ENCODE results near the gene NPNT.

GRCh38 chr4:105859233-105859632, 36.0 kb upstream of the NPNT start:
- no peak for TF ChIP-seq CTCF (IDR thresholded peaks at IDR 0.05)
- TF ChIP-seq POLR2A (IDR thresholded peaks at IDR 0.05) = no peak

All from adrenal gland (tissue), 5 donors.